Thoracic aorta (tissue), 2 donors: ENCODE data around the gene TNFAIP2. TPM values are rescaled to one million over a fixed set of nuclear protein-coding genes. Genes with fewer than 3 reads are reported as not detected.

ENCODE experiments used
- ATAC-seq: fragments of 150-250 bp; one replicate; pipeline ENCODE4 v1.8.0; 2017; ENCODE audit warnings: low read depth; ENCODE audit not compliant: insufficient number of reproducible peaks, low FRiP score
- DNase-seq: peaks from one replicate; pipeline ENCODE4 v3.0.0-alpha.2; 2020; ENCODE audit warnings: low spot score
- H3K27ac ChIP-seq, 2 donors: fragments of 200-600 bp; sonication (generic); 1 replicate in 1 of 2; 2 replicates in 1 of 2; pipeline ENCODE4 v1.5.1; 2016; ENCODE audit warnings: mild to moderate bottlenecking in 2 of 2, moderate library complexity in 2 of 2
- H3K27me3 ChIP-seq: fragments of 200-600 bp; sonication (generic); replicated peaks from 2 replicates; pipeline ENCODE4 v1.6.0; 2016; ENCODE audit warnings: mild to moderate bottlenecking; ENCODE audit not compliant: insufficient read depth
- H3K36me3 ChIP-seq: fragments of 200-600 bp; sonication (generic); one replicate; pipeline ENCODE4 v1.5.1; 2016
- H3K4me1 ChIP-seq, 2 donors: fragments of 200-600 bp; sonication (generic); 1 replicate in 1 of 2; 2 replicates in 1 of 2; pipeline versions ENCODE4 v1.5.1 to v1.6.0; 2016; ENCODE audit warnings: low read depth in 2 of 2, mild to moderate bottlenecking in 1 of 2; ENCODE audit not compliant: control insufficient read depth in 1 of 2
- H3K4me3 ChIP-seq: fragments of 200-600 bp; sonication (generic); 2 replicates; pipeline ENCODE4 v1.5.1; 2016; ENCODE audit warnings: mild to moderate bottlenecking
- H3K9me3 ChIP-seq: fragments of 200-600 bp; sonication (generic); 2 replicates; pipeline ENCODE4 v1.5.1; 2016
- total RNA-seq, 2 donors: library from RNA; depleted of rRNA; stranded (reverse); fragments of >200 nt; gene quantifications; one replicate each; pipeline versions ENCODE4 v1.1.0 to v1.2.3, GENCODE V29; 2016
- TF ChIP-seq, protein P1 (sequence below): fragments of 200-600 bp; sonication (generic); IDR thresholded peaks from one replicate; pipeline ENCODE4 v1.5.1; 2019; ENCODE audit warnings: antibody characterized with exemption

TNFAIP2 gene
- total RNA-seq, 2 donors from 2014 or later: 135 to 228 TPM

DNA sequence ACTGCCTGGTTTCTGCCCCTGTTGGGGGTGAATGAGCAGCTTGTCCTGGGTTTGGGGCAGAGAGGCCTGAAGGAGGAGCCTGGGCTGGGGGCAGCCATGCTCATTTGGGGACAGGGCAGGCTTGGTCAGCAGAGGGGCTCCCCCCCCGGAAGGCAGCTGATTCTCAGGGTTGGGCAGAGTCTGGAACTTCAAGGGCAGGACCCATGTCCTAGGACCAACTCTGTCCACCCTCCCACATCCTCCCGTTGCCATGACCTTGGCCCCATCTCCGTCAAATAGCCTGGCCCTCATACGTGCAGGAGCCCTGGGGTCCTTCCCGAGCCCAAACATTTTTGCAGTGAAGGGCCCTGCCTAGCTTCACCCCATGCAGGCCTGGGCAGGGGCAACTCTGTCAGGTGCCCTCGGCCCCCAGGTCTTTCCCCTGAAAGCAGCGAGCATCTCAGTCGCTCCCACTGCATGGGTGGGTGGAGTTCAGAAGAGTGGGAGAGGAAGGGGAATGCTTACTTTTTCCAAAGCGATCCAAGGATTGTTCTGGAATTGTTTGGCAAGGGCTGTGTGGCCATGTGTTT, 32.6 kb downstream of the TNFAIP2 start:
- H3K9me3 ChIP-seq: no peaks in the 10 kb centered on the region
- no peaks in the 10 kb centered on the region for H3K27me3 ChIP-seq
- H3K27ac ChIP-seq: no peak overlapping the region
- ATAC-seq: no peak
- no peak overlapping the region for H3K4me3 ChIP-seq
- TF ChIP-seq, protein P1, sequence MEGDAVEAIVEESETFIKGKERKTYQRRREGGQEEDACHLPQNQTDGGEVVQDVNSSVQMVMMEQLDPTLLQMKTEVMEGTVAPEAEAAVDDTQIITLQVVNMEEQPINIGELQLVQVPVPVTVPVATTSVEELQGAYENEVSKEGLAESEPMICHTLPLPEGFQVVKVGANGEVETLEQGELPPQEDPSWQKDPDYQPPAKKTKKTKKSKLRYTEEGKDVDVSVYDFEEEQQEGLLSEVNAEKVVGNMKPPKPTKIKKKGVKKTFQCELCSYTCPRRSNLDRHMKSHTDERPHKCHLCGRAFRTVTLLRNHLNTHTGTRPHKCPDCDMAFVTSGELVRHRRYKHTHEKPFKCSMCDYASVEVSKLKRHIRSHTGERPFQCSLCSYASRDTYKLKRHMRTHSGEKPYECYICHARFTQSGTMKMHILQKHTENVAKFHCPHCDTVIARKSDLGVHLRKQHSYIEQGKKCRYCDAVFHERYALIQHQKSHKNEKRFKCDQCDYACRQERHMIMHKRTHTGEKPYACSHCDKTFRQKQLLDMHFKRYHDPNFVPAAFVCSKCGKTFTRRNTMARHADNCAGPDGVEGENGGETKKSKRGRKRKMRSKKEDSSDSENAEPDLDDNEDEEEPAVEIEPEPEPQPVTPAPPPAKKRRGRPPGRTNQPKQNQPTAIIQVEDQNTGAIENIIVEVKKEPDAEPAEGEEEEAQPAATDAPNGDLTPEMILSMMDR: no peak
- no peaks in the 10 kb centered on the region for H3K36me3 ChIP-seq
- H3K4me1 ChIP-seq: peaks cover 0 to 2% of the 10 kb centered on the region in 2 donors
- no peak for DNase-seq

DNA sequence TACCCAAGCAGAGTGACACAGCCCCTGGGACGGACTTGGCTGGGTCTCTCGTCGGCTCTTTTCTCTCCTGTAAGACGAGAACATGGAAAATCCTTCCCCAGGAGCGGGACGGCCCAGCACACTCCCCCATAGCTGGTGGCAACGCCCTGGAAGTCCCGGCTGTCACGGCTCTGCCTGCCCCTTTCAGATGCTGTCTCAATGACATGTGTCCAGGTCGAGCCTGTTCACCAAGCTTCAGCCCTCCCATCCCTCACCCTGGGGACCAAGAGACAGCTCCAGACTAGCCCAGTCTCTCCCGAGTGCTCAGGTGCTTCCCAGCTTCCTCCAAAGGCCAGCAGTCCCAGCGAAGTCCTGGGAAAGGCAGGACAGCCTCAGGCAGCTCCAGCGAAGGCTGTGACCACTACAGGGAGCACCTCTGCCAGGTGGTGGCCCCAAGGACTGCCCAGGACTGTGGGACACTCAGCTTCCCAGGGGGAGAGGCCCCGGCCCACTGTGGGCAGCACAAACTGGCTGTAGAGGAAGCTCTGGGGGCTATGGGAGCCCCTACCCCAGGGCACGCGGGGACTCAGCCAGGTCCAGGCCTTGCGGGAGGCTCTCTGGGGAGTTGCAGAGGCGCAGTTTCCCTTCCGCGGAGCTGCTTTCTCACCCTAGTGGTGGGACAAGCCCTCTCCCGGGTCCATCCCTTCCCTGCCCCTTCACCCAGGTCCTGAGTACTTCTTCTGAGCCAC, 33.6 kb downstream of the TNFAIP2 start:
- peaks cover 0 to 10% of the 10 kb centered on the region in 2 donors for H3K4me1 ChIP-seq
- no peak overlapping the region for H3K4me3 ChIP-seq
- TF ChIP-seq, protein P1: no peak
- no peak for DNase-seq
- H3K9me3 ChIP-seq: no peaks in the 10 kb centered on the region
- H3K27me3 ChIP-seq: no peaks in the 10 kb centered on the region
- no peak overlapping the region for H3K27ac ChIP-seq
- H3K36me3 ChIP-seq: no peaks in the 10 kb centered on the region
- no peak for ATAC-seq

DNA sequence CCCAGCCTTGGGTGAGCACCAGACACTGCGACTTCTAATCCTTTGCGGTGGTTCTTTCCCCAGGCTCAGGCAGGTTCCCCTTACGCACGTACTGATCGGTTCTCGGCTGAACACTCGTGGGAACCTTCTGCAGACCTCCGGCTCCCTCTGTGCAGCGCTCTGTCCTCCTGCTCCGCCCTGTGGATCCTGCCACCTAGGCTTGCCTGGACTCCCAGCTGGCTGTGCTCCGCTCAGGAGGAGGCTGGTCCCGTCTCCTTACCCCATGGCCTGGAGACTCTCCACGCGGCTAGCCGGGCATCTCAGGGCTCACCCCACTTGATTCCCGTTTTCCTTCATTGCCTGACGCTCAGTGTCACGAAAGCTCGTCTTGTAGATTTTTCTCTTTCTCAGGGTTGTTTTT, 34.7 kb downstream of the TNFAIP2 start:
- Histone ChIP-seq H3K27ac (no peak overlapping the region), H3K9me3 (no peaks in the 10 kb centered on the region), H3K4me1 (peaks cover 0 to 10% of the 10 kb centered on the region in 2 donors), H3K27me3 (no peaks in the 10 kb centered on the region), H3K36me3 (no peaks in the 10 kb centered on the region), H3K4me3 (no peak overlapping the region)
- no peak for ATAC-seq
- TF ChIP-seq, protein P1: no peak
- DNase-seq: no peak

DNA sequence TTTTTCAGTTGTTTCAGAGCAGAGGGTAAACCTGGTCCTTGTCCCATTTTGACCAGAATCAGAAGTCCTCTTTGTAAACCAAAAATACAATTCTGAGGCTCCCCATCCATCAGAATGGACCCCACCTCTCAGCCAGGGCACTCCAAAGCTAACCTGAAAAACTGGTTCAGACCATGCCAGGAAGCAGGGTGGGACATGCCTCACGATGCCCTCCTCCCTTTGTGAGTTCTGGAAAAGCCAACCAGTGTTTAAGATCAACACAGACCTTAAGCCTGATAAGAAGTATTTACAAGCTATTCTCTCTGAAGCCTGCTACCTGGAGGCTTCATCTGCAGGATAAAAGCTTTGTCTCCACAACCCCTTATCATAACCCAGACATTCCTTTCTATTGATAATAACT, 35.4 kb downstream of the TNFAIP2 start:
- no peaks in the 10 kb centered on the region for H3K36me3 ChIP-seq
- H3K4me1 ChIP-seq: peaks cover 0 to 10% of the 10 kb centered on the region in 2 donors
- DNase-seq: no peak
- no peak overlapping the region for H3K27ac ChIP-seq
- no peaks in the 10 kb centered on the region for H3K27me3 ChIP-seq
- no peaks in the 10 kb centered on the region for H3K9me3 ChIP-seq
- TF ChIP-seq, protein P1: no peak
- no peak for ATAC-seq
- H3K4me3 ChIP-seq: no peak overlapping the region

DNA sequence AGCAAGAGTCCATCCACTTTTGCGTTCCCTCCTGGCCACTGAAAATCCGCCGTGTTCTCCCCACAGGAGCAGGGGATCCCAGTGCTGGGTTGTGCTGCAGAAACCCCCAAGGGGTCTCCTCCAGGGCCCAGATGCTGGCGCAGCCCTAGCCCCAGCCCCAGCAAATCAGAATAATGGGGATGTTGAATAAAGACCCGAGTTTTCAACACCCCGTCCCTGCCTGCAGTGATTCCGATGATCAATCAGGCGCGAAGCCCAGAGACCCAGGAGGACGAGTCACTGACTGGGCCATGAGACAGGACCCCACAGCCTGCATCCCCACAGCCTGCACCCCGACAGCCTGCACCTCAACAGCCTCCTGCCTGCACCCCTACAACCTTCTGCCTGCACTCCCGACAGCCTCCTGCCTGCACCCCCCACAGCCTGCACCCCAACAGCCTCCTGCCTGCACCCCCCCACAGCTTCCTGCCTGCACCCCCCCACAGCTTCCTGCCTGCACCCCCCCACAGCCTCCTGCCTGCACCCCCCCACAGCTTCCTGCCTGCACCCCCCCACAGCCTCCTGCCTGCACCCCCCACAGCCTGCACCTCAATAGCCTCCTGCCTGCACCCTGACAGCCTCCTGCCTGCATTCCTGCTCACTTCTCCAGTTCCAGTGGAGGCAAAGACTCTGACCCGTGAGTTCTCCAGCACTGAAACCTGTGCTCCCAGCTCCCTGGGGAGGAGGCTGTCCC, 37.2 kb downstream of the TNFAIP2 start:
- Histone ChIP-seq H3K4me3 (no peak overlapping the region), H3K4me1 (peaks cover 0 to 10% of the 10 kb centered on the region in 2 donors), H3K36me3 (no peaks in the 10 kb centered on the region), H3K9me3 (no peaks in the 10 kb centered on the region), H3K27me3 (no peaks in the 10 kb centered on the region), H3K27ac (no peak overlapping the region)
- ATAC-seq (no peak), DNase-seq (no peak)
- TF ChIP-seq, protein P1: no peak
